Measurements from ENCODE around the gene PIGM.

The PIGM gene

GRCh38 chr1:159989581-159989980 is 42.2 kb downstream of the PIGM start:
- no peak for DNase-seq (ENCODE audit: low read depth)

GRCh38 chr1:159988006-159988405 is 43.8 kb downstream of the PIGM start:
- DNase-seq (ENCODE audit: low read depth): no peak

DNA sequence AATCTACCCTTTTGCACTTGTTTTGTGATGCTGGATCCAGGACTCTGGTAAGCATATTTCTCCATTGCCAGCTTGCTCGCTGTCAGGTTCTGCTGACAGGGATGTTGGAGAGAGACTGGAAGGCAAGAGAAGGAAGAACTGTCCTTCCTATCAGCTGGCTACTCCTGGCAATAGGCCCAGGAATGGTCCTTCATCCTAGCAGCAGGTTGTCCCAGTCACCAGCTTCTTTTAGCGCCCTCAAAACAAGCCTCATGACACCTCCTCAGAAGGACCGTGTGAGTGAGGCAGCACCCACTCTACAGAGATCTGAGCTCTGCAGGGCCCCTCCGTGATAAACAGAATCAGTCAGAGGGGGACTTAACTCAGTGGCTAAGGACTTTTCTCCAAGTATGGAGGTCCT is 44.6 kb downstream of the PIGM start:
- DNase-seq (ENCODE audit: low read depth): no peak

GRCh38 chr1:159986531-159986930 is 45.3 kb downstream of the PIGM start:
- DNase-seq (ENCODE audit: low read depth): no peak

- DNase-seq (ENCODE audit: low read depth): no peak
These were observed 45.7 kb downstream of the PIGM start for GRCh38 chr1:159986093-159986492.

DNA sequence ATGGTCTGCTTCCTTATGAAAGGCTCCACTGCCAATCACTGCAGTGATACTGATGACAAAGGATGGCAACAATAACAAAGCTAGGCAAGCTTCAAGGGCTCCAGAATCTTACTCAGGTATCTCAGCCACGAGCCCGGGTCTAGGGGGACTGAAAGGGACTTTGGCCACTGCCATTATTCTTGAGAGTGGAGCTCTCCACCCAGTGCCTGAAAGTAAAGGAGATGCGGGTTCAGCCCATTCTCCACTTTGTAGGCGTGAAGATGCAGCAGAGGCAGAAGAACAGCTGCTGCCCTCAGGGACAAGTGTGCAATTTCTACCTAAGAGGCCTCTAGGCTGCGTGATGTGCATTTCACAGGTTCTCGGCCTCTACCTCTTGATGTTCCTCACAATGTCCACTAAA is 46.3 kb downstream of the PIGM start:
- DNase-seq (ENCODE audit: low read depth): no peak

- no peak for DNase-seq (ENCODE audit: low read depth)
These were observed 48.1 kb downstream of the PIGM start for GRCh38 chr1:159983681-159984080.

GRCh38 chr1:159982280-159982679 is 49.5 kb downstream of the PIGM start:
- DNase-seq (ENCODE audit: low read depth): no peak

GRCh38 chr1:159981351-159982055 is 50.3 kb downstream of the PIGM start:
- DNase-seq (ENCODE audit: low read depth): no peak

DNA sequence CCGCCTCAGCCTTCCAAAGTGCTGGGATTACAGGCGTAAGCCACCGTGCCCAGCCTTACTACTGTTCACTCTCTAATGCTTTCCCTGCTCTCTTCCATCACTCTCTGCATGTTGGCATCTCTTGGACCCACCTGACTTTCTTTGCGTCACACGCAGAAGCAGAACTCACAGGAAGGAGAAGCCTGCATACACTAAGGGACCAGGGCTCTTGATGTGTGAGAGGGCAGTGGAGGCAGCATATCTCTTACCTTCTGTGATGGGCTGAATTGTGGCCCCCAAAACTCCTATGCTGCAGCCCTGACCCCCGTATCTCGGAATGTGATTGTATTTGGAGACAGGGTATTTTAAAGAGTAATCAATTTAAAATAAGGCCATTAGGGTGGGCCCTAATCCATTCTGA is 51.0 kb downstream of the PIGM start:
- DNase-seq (ENCODE audit: low read depth): no peak

DNA sequence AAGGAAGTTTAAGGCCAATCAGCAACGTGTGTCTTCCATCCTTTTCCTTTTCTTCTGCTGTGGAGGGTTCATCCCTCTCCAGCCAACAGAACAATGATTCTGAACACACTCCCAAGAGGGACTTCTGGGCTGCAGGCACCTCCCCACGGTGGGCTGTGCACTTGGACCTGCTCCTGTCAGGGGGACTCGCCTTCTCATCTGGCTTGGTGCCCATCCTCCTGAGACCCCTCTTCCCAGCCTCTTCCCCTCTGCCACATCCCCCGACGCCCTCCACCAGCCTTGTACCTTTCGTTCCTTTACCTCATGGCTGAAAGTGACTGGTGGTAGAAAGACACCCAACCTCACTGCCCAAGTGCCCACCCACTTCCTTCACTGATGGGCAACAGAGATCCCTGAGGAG is 51.7 kb downstream of the PIGM start:
- no peak for DNase-seq (ENCODE audit: low read depth)

GRCh38 chr1:159979257-159979656 is 52.5 kb downstream of the PIGM start:
- DNase-seq (ENCODE audit: low read depth): no peak

GRCh38 chr1:159978107-159978398 is 53.7 kb downstream of the PIGM start:
- DNase-seq (ENCODE audit: low read depth): no peak

GRCh38 chr1:159977364-159978106 is 54.3 kb downstream of the PIGM start:
- peak; percentile 17 for DNase-seq (ENCODE audit: low read depth)
